ENCODE data around the gene RGS19.

DNA sequence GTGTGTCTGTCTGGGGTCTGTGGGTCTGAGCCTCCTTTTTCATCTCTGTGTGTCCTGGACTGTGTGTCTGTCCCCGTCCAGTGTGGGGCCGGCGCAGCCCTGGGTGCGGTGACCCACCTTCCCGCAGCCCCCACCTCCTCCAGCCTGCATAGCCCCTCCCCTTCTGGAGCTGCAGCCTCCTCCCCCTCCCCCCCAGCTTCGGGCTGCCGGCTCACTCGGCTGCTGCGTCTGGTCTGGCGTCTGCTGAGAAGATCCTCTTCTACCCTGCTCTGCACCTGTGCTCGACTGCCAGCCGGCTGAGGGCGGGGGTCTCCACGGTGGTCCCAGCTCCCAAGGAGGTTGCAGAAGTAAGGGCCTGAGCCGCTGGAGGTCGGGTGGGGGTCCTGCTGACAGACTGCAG lies 12.5 kb upstream of the RGS19 start:
- TF ChIP-seq POLR2A (IDR thresholded peaks at IDR 0.05): no peak
- TF ChIP-seq, protein P1, sequence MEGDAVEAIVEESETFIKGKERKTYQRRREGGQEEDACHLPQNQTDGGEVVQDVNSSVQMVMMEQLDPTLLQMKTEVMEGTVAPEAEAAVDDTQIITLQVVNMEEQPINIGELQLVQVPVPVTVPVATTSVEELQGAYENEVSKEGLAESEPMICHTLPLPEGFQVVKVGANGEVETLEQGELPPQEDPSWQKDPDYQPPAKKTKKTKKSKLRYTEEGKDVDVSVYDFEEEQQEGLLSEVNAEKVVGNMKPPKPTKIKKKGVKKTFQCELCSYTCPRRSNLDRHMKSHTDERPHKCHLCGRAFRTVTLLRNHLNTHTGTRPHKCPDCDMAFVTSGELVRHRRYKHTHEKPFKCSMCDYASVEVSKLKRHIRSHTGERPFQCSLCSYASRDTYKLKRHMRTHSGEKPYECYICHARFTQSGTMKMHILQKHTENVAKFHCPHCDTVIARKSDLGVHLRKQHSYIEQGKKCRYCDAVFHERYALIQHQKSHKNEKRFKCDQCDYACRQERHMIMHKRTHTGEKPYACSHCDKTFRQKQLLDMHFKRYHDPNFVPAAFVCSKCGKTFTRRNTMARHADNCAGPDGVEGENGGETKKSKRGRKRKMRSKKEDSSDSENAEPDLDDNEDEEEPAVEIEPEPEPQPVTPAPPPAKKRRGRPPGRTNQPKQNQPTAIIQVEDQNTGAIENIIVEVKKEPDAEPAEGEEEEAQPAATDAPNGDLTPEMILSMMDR (IDR thresholded peaks at IDR 0.05): no peak
